ENCODE data around the gene BPGM. TPM values are rescaled to one million over a fixed set of nuclear protein-coding genes. Genes with fewer than 3 reads are reported as not detected.

BPGM gene
- total RNA-seq, 1 donor from 2014 or later, result 17.7 TPM

GRCh38 chr7:134723892-134724291 is 77.2 kb downstream of the BPGM start:
- Mint-ChIP-seq H3K36me3 (ENCODE audit: low read depth, unreplicated experiment) (peaks cover 7% of the 10 kb centered on the region), H3K27me3 (ENCODE audit: unreplicated experiment) (peaks cover 11% of the 10 kb centered on the region), H3K27ac (ENCODE audit: unreplicated experiment) (no peak overlapping the region), H3K9me3 (ENCODE audit: unreplicated experiment) (no peaks in the 10 kb centered on the region), H3K4me3 (ENCODE audit: unreplicated experiment) (no peak overlapping the region), H3K4me1 (ENCODE audit: unreplicated experiment) (peaks cover 35% of the 10 kb centered on the region)
- TF ChIP-seq CTCF (IDR thresholded peaks at IDR 0.05; ENCODE audit: unreplicated experiment), result no peak
- no peak for DNase-seq (ENCODE audit: low spot score)

- Mint-ChIP-seq H3K27me3 (ENCODE audit: unreplicated experiment) (peaks cover 8% of the 10 kb centered on the region), H3K4me1 (ENCODE audit: unreplicated experiment) (peaks cover 28% of the 10 kb centered on the region), H3K27ac (ENCODE audit: unreplicated experiment) (no peak overlapping the region), H3K9me3 (ENCODE audit: unreplicated experiment) (no peaks in the 10 kb centered on the region), H3K36me3 (ENCODE audit: low read depth, unreplicated experiment) (peaks cover 3% of the 10 kb centered on the region), H3K4me3 (ENCODE audit: unreplicated experiment) (no peak overlapping the region)
- peak; percentile 29 for DNase-seq (ENCODE audit: low spot score)
- TF ChIP-seq CTCF (IDR thresholded peaks at IDR 0.05; ENCODE audit: unreplicated experiment), result peak; percentile 45
Measured at GRCh38 chr7:134724606-134725005, 78.0 kb downstream of the BPGM start.

- no peaks in the 10 kb centered on the region for H3K36me3 Mint-ChIP-seq (ENCODE audit: low read depth, unreplicated experiment)
- H3K27ac Mint-ChIP-seq (ENCODE audit: unreplicated experiment), result no peak overlapping the region
- H3K4me3 Mint-ChIP-seq (ENCODE audit: unreplicated experiment), result no peak overlapping the region
- TF ChIP-seq CTCF (IDR thresholded peaks at IDR 0.05; ENCODE audit: unreplicated experiment), result no peak
- H3K27me3 Mint-ChIP-seq (ENCODE audit: unreplicated experiment), result peaks cover 5% of the 10 kb centered on the region
- DNase-seq (ENCODE audit: low spot score), result no peak
- no peaks in the 10 kb centered on the region for H3K9me3 Mint-ChIP-seq (ENCODE audit: unreplicated experiment)
- H3K4me1 Mint-ChIP-seq (ENCODE audit: unreplicated experiment), result peaks cover 18% of the 10 kb centered on the region
Measured at GRCh38 chr7:134726581-134726980, 79.9 kb downstream of the BPGM start.

- no peak for TF ChIP-seq CTCF (IDR thresholded peaks at IDR 0.05; ENCODE audit: unreplicated experiment)
- Mint-ChIP-seq H3K27me3 (ENCODE audit: unreplicated experiment) (no peaks in the 10 kb centered on the region), H3K4me3 (ENCODE audit: unreplicated experiment) (no peak overlapping the region), H3K4me1 (ENCODE audit: unreplicated experiment) (peaks cover 12% of the 10 kb centered on the region), H3K36me3 (ENCODE audit: low read depth, unreplicated experiment) (no peaks in the 10 kb centered on the region), H3K27ac (ENCODE audit: unreplicated experiment) (no peak overlapping the region), H3K9me3 (ENCODE audit: unreplicated experiment) (no peaks in the 10 kb centered on the region)
- DNase-seq (ENCODE audit: low spot score), result no peak
Measured at GRCh38 chr7:134727711-134728110, 81.1 kb downstream of the BPGM start.

Other genes with a start within 250 kb of the BPGM start
- 52.8 TPM for gene AKR1B1, start 187.8 kb upstream of the BPGM start, total RNA-seq (ENCODE audit: unreplicated experiment)
- not detected for gene AKR1B10, start 119.3 kb upstream of the BPGM start, total RNA-seq (ENCODE audit: unreplicated experiment)
- gene AKR1B15, start 97.7 kb upstream of the BPGM start, total RNA-seq (ENCODE audit: unreplicated experiment), result not detected
- 230 TPM for gene CALD1, start 132.8 kb downstream of the BPGM start, total RNA-seq (ENCODE audit: unreplicated experiment)

Measured in endothelial cell (in vitro differentiated cells).